SH-SY5Y (cell line): ENCODE data around the gene OXLD1.

Source experiments
- GATA2 ChIP-seq: IDR thresholded peaks from 2 replicates; pipeline ENCODE4 v1.6.1; 2011; ENCODE audit warnings: mild to moderate bottlenecking, low read depth, low read length
- GATA3 ChIP-seq: IDR thresholded peaks from 2 replicates; pipeline ENCODE4 v1.6.1; 2011; ENCODE audit warnings: low read depth, mild to moderate bottlenecking, low read length, moderate library complexity

OXLD1 gene

GRCh38 chr17:81636505-81637288, 29.7 kb downstream of the OXLD1 start, which contains the start of the genes NPLOC4 and TSPAN10:
NPLOC4 (minus strand) TSS chr17:81637112; CDS start chr17:81636930, 182 bp downstream.
TSPAN10 (plus strand) TSS chr17:81637196; CDS start chr17:81642413, 5,217 bp downstream.
- TF ChIP-seq GATA2: no peak
- TF ChIP-seq GATA3: no peak

GRCh38 chr17:81635973-81636504, 30.4 kb downstream of the OXLD1 start:
- TF ChIP-seq GATA2: no peak

- TF ChIP-seq GATA2 (no peak), GATA3 (no peak)
These were observed 31.0 kb downstream of the OXLD1 start for GRCh38 chr17:81635431-81635830.

- TF ChIP-seq GATA3 (no peak), GATA2 (no peak)
These were observed 34.9 kb downstream of the OXLD1 start for GRCh38 chr17:81631482-81631881.

- TF ChIP-seq GATA3 (no peak), GATA2 (no peak)
These were observed 36.1 kb downstream of the OXLD1 start for GRCh38 chr17:81630274-81630673.

GRCh38 chr17:81621494-81622130, 44.8 kb downstream of the OXLD1 start:
- TF ChIP-seq GATA2 (no peak), GATA3 (no peak)

- TF ChIP-seq GATA2: no peak
These were observed 49.5 kb downstream of the OXLD1 start for GRCh38 chr17:81616877-81617276.

- TF ChIP-seq GATA2 (no peak), GATA3 (no peak)
These were observed 50.9 kb downstream of the OXLD1 start for GRCh38 chr17:81615401-81615930.
